ENCODE measurements around the gene S100A12. TPM values are rescaled to one million over a fixed set of nuclear protein-coding genes. Genes with fewer than 3 reads are reported as not detected.

S100A12 gene
- total and polyA plus RNA-seq, 2 experiments from 2014 or later: not detected

GRCh38 chr1:153361480-153362109 is 13.8 kb downstream of the S100A12 start:
- no peak for TF ChIP-seq EZH2phosphoT487 (IDR thresholded peaks at IDR 0.05; ENCODE audit: low read depth, severe bottlenecking, unreplicated experiment)
- TF ChIP-seq EZH2 (IDR thresholded peaks at IDR 0.05; ENCODE audit: borderline replicate concordance): no peak
- TF ChIP-seq, protein P1, sequence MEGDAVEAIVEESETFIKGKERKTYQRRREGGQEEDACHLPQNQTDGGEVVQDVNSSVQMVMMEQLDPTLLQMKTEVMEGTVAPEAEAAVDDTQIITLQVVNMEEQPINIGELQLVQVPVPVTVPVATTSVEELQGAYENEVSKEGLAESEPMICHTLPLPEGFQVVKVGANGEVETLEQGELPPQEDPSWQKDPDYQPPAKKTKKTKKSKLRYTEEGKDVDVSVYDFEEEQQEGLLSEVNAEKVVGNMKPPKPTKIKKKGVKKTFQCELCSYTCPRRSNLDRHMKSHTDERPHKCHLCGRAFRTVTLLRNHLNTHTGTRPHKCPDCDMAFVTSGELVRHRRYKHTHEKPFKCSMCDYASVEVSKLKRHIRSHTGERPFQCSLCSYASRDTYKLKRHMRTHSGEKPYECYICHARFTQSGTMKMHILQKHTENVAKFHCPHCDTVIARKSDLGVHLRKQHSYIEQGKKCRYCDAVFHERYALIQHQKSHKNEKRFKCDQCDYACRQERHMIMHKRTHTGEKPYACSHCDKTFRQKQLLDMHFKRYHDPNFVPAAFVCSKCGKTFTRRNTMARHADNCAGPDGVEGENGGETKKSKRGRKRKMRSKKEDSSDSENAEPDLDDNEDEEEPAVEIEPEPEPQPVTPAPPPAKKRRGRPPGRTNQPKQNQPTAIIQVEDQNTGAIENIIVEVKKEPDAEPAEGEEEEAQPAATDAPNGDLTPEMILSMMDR (IDR thresholded peaks at IDR 0.05; ENCODE audit: poor library complexity): no peak
- Histone ChIP-seq H3K4me1 (ENCODE audit: insufficient read depth) (no peaks in the 10 kb centered on the region), H3K9me3 (ENCODE audit: low read depth) (no peaks in the 10 kb centered on the region), H3K79me2 (no peaks in the 10 kb centered on the region), H2AFZ (no peak overlapping the region), H3K9me2 (replicated peaks; ENCODE audit: insufficient read depth) (no peaks in the 10 kb centered on the region), H3K36me3 (replicated peaks; ENCODE audit: insufficient read depth, low read depth) (no peaks in the 10 kb centered on the region), H3K4me3 (no peak overlapping the region), H3K27me3 (peaks cover 4% of the 10 kb centered on the region), H3K27ac (no peak overlapping the region), H4K20me1 (ENCODE audit: insufficient read depth, poor library complexity, severe bottlenecking) (no peaks in the 10 kb centered on the region), H3K4me2 (no peak overlapping the region)
- WGBS (ENCODE audit: low lambda C conversion rate, missing lambda C conversion rate): 82% methylated on average over 4 of the region's 4 CpGs
- DNase-seq (ENCODE audit: low spot score): no peak

DNA sequence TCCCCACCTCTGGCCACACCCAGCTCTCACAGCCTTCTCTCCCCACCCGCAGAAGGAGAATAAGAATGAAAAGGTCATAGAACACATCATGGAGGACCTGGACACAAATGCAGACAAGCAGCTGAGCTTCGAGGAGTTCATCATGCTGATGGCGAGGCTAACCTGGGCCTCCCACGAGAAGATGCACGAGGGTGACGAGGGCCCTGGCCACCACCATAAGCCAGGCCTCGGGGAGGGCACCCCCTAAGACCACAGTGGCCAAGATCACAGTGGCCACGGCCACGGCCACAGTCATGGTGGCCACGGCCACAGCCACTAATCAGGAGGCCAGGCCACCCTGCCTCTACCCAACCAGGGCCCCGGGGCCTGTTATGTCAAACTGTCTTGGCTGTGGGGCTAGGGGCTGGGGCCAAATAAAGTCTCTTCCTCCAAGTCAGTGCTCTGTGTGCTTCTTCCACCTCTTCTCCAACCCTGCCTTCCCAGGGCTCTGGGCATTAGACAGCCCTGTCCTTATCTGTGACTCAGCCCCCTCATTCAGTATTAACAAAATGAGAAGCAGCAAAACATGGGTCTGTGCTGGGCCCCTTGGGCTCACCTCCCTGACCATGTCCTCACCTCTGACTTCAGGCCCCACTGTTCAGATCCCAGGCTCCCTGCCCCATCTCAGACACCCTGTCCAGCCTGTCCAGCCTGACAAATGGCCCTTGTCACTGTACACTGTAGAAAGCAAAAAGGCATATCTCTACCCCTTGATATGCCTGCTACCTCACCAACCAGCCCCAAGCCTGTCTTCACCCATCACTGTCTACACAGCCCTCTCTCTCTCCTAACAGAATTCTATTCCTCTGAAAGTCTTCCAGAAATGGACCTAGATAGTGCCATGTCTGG is 14.6 kb downstream of the S100A12 start:
- Histone ChIP-seq H3K4me2 (no peak overlapping the region), H3K4me1 (ENCODE audit: insufficient read depth) (no peaks in the 10 kb centered on the region), H3K27ac (no peak overlapping the region), H3K27me3 (peaks cover 4% of the 10 kb centered on the region), H2AFZ (no peak overlapping the region), H3K9me2 (replicated peaks; ENCODE audit: insufficient read depth) (no peaks in the 10 kb centered on the region), H3K36me3 (replicated peaks; ENCODE audit: insufficient read depth, low read depth) (no peaks in the 10 kb centered on the region), H3K4me3 (no peak overlapping the region), H3K79me2 (no peaks in the 10 kb centered on the region), H4K20me1 (ENCODE audit: insufficient read depth, poor library complexity, severe bottlenecking) (no peaks in the 10 kb centered on the region), H3K9me3 (ENCODE audit: low read depth) (no peaks in the 10 kb centered on the region)
- 81% methylated on average over 11 of the region's 11 CpGs for WGBS (ENCODE audit: low lambda C conversion rate, missing lambda C conversion rate)
- DNase-seq (ENCODE audit: low spot score): no peak
- TF ChIP-seq EZH2 (IDR thresholded peaks at IDR 0.05; ENCODE audit: borderline replicate concordance): no peak

GRCh38 chr1:153360190-153360589 is 15.2 kb downstream of the S100A12 start:
- Histone ChIP-seq H3K9me2 (replicated peaks; ENCODE audit: insufficient read depth) (no peaks in the 10 kb centered on the region), H3K36me3 (replicated peaks; ENCODE audit: insufficient read depth, low read depth) (no peaks in the 10 kb centered on the region), H3K9me3 (ENCODE audit: low read depth) (no peaks in the 10 kb centered on the region), H3K4me1 (ENCODE audit: insufficient read depth) (no peaks in the 10 kb centered on the region), H3K27ac (no peak overlapping the region), H3K4me3 (no peak overlapping the region), H3K79me2 (no peaks in the 10 kb centered on the region), H3K4me2 (no peak overlapping the region), H4K20me1 (ENCODE audit: insufficient read depth, poor library complexity, severe bottlenecking) (no peaks in the 10 kb centered on the region), H3K27me3 (peaks cover 4% of the 10 kb centered on the region), H2AFZ (no peak overlapping the region)
- no peak for DNase-seq (ENCODE audit: low spot score)
- 90% methylated on average over 2 of the region's 2 CpGs for WGBS (ENCODE audit: low lambda C conversion rate, missing lambda C conversion rate)
- no peak for TF ChIP-seq EZH2 (IDR thresholded peaks at IDR 0.05; ENCODE audit: borderline replicate concordance)
- TF ChIP-seq, protein P1 (IDR thresholded peaks at IDR 0.05; ENCODE audit: poor library complexity): no peak
- TF ChIP-seq EZH2phosphoT487 (IDR thresholded peaks at IDR 0.05; ENCODE audit: low read depth, severe bottlenecking, unreplicated experiment): no peak

GRCh38 chr1:153359241-153359640 is 16.2 kb downstream of the S100A12 start:
- no peak overlapping the region for H3K4me2 ChIP-seq
- no peaks in the 10 kb centered on the region for H3K79me2 ChIP-seq
- no peak for DNase-seq (ENCODE audit: low spot score)
- peaks cover 4% of the 10 kb centered on the region for H3K27me3 ChIP-seq
- H3K4me3 ChIP-seq: no peak overlapping the region
- H3K9me2 ChIP-seq (replicated peaks; ENCODE audit: insufficient read depth): no peaks in the 10 kb centered on the region
- no peaks in the 10 kb centered on the region for H4K20me1 ChIP-seq (ENCODE audit: insufficient read depth, poor library complexity, severe bottlenecking)
- no peaks in the 10 kb centered on the region for H3K9me3 ChIP-seq (ENCODE audit: low read depth)
- no peaks in the 10 kb centered on the region for H3K4me1 ChIP-seq (ENCODE audit: insufficient read depth)
- no peak overlapping the region for H3K27ac ChIP-seq
- WGBS (ENCODE audit: low lambda C conversion rate, missing lambda C conversion rate): 91% methylated on average over 3 of the region's 6 CpGs
- no peak for TF ChIP-seq EZH2phosphoT487 (IDR thresholded peaks at IDR 0.05; ENCODE audit: low read depth, severe bottlenecking, unreplicated experiment)
- TF ChIP-seq, protein P1 (IDR thresholded peaks at IDR 0.05; ENCODE audit: poor library complexity): no peak
- TF ChIP-seq EZH2 (IDR thresholded peaks at IDR 0.05; ENCODE audit: borderline replicate concordance): no peak
- no peak overlapping the region for H2AFZ ChIP-seq
- H3K36me3 ChIP-seq (replicated peaks; ENCODE audit: insufficient read depth, low read depth): no peaks in the 10 kb centered on the region

Measured in hepatocyte (in vitro differentiated cells).